Smooth muscle cell (in vitro differentiated cells): Measurements from ENCODE around the gene INAFM2. TPM values are rescaled to one million over a fixed set of nuclear protein-coding genes. Genes with fewer than 3 reads are reported as not detected.
A peak's percentile ranks its signal among the peaks of the same experiment; 100 is the strongest.

Source experiments
- DNase-seq: peaks from one replicate; lab custom pipeline; 2025; ENCODE audit not compliant: unreplicated experiment; lab: John Stamatoyannopoulos, UW
- H2AFZ ChIP-seq: fragments of 200-600 bp; sonication (generic); 2 replicates; pipeline ENCODE4 v1.6.0; 2016; ENCODE audit warnings: antibody characterized with exemption, low read depth, mild to moderate bottlenecking
- H3F3A ChIP-seq: fragments of 200-600 bp; sonication (generic); 2 replicates; pipeline ENCODE4 v1.6.0; 2017; ENCODE audit warnings: antibody characterized with exemption, low read depth
- H3K27ac ChIP-seq: fragments of 200-600 bp; sonication (generic); 2 replicates; pipeline ENCODE4 v1.5.1; 2016; ENCODE audit warnings: low read depth, mild to moderate bottlenecking
- H3K27me3 ChIP-seq: fragments of 200-600 bp; sonication (generic); 2 replicates; pipeline ENCODE4 v1.6.1; 2016; ENCODE audit warnings: low read depth, mild to moderate bottlenecking
- H3K36me3 ChIP-seq: fragments of 200-600 bp; sonication (generic); 2 replicates; pipeline ENCODE4 v1.5.1; 2016; ENCODE audit warnings: low read depth
- H3K4me1 ChIP-seq: fragments of 200-600 bp; sonication (generic); 2 replicates; pipeline ENCODE4 v1.5.1; 2016; ENCODE audit warnings: low read depth
- H3K4me2 ChIP-seq: fragments of 200-600 bp; sonication (generic); 2 replicates; pipeline ENCODE4 v1.6.0; 2016; ENCODE audit warnings: mild to moderate bottlenecking
- H3K4me3 ChIP-seq: fragments of 200-600 bp; sonication (generic); 2 replicates; pipeline ENCODE4 v1.5.1; 2016; ENCODE audit warnings: mild to moderate bottlenecking
- H3K79me2 ChIP-seq: fragments of 200-600 bp; sonication (generic); 2 replicates; pipeline ENCODE4 v1.6.0; 2016; ENCODE audit warnings: low read depth, mild to moderate bottlenecking
- H3K9ac ChIP-seq: fragments of 200-600 bp; sonication (generic); 2 replicates; pipeline ENCODE4 v1.6.0; 2016; ENCODE audit warnings: low read depth
- H3K9me3 ChIP-seq: fragments of 200-600 bp; sonication (generic); replicated peaks from 2 replicates; pipeline ENCODE4 v1.5.1; 2016; ENCODE audit warnings: low read depth
- H4K20me1 ChIP-seq: fragments of 200-600 bp; sonication (generic); 2 replicates; pipeline ENCODE4 v1.6.0; 2016; ENCODE audit warnings: low read depth
- CTCF ChIP-seq: fragments of 200-600 bp; sonication (generic); IDR thresholded peaks from 2 replicates; pipeline ENCODE4 v1.5.1; 2017; ENCODE audit warnings: borderline replicate concordance, mild to moderate bottlenecking, antibody characterized with exemption; ENCODE audit not compliant: insufficient read depth, poor library complexity, severe bottlenecking
- WGBS: methylation state at CpG from one replicate; pipeline ENCODE4 v1.1.7; 2016; ENCODE audit warnings: low lambda C conversion rate; 5-methylcytosine and 5-hydroxymethylcytosine counted together
- polyA plus RNA-seq: library from polyadenylated mRNA; unstranded; fragments of >200 nt; fragmentation: Nextera tagmentation; extraction: Ambion mirVana; gene quantifications from 2 replicates; pipeline ENCODE4 v1.2.1, GENCODE V29; 2016
- total RNA-seq: library from RNA; depleted of rRNA; stranded (reverse); fragments of >200 nt; gene quantifications from 2 replicates; pipeline ENCODE4 v1.2.3, GENCODE V29; 2014

Gene INAFM2
- total and polyA plus RNA-seq, 2 experiments from 2014 or later = 23.9 to 28.1 TPM

- Histone ChIP-seq H3K36me3 (no peaks in the 10 kb centered on the region), H4K20me1 (no peaks in the 10 kb centered on the region), H3K27me3 (peaks cover 64% of the 10 kb centered on the region), H3K9ac (no peak overlapping the region), H3K4me1 (peaks cover 30% of the 10 kb centered on the region), H3K9me3 (no peaks in the 10 kb centered on the region), H3K79me2 (no peaks in the 10 kb centered on the region), H3K4me3 (peak overlapping the region; percentile 44), H3K4me2 (peak overlapping the region; percentile 83), H3K27ac (no peak overlapping the region), H2AFZ (no peak overlapping the region), H3F3A (peaks cover 23% of the 10 kb centered on the region)
- 3% methylated on average over 48 of the region's 51 CpGs for whole genome bisulfite sequencing
- TF ChIP-seq CTCF = no peak
- no peak for DNase-seq
Observed at GRCh38 chr15:40281801-40282146, 41.7 kb upstream of the INAFM2 start.

- Histone ChIP-seq H2AFZ (no peak overlapping the region), H3K9me3 (no peaks in the 10 kb centered on the region), H3F3A (peaks cover 23% of the 10 kb centered on the region), H3K9ac (no peak overlapping the region), H4K20me1 (no peaks in the 10 kb centered on the region), H3K4me2 (peak overlapping the region; percentile 83), H3K4me3 (peak overlapping the region; percentile 44), H3K4me1 (peaks cover 30% of the 10 kb centered on the region), H3K79me2 (no peaks in the 10 kb centered on the region), H3K27ac (no peak overlapping the region), H3K27me3 (peaks cover 64% of the 10 kb centered on the region), H3K36me3 (no peaks in the 10 kb centered on the region)
- 3% methylated on average over 68 of the region's 92 CpGs for WGBS
- DNase-seq = no peak
- TF ChIP-seq CTCF = peak; percentile 21
Observed at GRCh38 chr15:40282147-40282868, 41.2 kb upstream of the INAFM2 start.

GRCh38 chr15:40282869-40283614 is 40.5 kb upstream of the INAFM2 start, which contains the start of gene ANKRD63:
Gene ANKRD63, minus strand, starts transcription at chr15:40283064. Its CDS starts 478 bp downstream, at chr15:40282586.
- 4% methylated on average over 49 of the region's 76 CpGs for WGBS
- H3K27me3 ChIP-seq = peaks cover 62% of the 10 kb centered on the region

More at GRCh38 chr15:40282869-40283614, 40.5 kb upstream of the INAFM2 start, which contains the start of gene ANKRD63:
- no peak within 1 kb of the TSS for H2AFZ ChIP-seq
- no peak within 1 kb of the TSS for H3K9ac ChIP-seq
- H3K36me3 ChIP-seq = no peaks in the 10 kb centered on the region
- peak within 1 kb of the TSS; percentile 83 for H3K4me2 ChIP-seq
- peaks cover 30% of the 10 kb centered on the region for H3K4me1 ChIP-seq
- H3K9me3 ChIP-seq = no peaks in the 10 kb centered on the region
- H3K27ac ChIP-seq = no peak within 1 kb of the TSS
- H3K79me2 ChIP-seq = no peaks in the 10 kb centered on the region
- H3K4me3 ChIP-seq = peak within 1 kb of the TSS; percentile 44
- no peaks in the 10 kb centered on the region for H4K20me1 ChIP-seq
- peaks cover 23% of the 10 kb centered on the region for H3F3A ChIP-seq
- no peak for DNase-seq
- TF ChIP-seq CTCF = no peak
